ENCODE results near the gene MED12L.
A peak's percentile ranks its signal among the peaks of the same experiment; 100 is the strongest.

MED12L gene

GRCh38 chr3:151305060-151305774 is 219.8 kb downstream of the MED12L start:
- H3K4me3 ChIP-seq (replicated peaks; ENCODE audit: low read depth, low read length), result peak overlapping the region; percentile 6
- TF ChIP-seq, protein P1, sequence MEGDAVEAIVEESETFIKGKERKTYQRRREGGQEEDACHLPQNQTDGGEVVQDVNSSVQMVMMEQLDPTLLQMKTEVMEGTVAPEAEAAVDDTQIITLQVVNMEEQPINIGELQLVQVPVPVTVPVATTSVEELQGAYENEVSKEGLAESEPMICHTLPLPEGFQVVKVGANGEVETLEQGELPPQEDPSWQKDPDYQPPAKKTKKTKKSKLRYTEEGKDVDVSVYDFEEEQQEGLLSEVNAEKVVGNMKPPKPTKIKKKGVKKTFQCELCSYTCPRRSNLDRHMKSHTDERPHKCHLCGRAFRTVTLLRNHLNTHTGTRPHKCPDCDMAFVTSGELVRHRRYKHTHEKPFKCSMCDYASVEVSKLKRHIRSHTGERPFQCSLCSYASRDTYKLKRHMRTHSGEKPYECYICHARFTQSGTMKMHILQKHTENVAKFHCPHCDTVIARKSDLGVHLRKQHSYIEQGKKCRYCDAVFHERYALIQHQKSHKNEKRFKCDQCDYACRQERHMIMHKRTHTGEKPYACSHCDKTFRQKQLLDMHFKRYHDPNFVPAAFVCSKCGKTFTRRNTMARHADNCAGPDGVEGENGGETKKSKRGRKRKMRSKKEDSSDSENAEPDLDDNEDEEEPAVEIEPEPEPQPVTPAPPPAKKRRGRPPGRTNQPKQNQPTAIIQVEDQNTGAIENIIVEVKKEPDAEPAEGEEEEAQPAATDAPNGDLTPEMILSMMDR (IDR thresholded peaks at IDR 0.05; ENCODE audit: low read length, missing control alignments), result peak; percentile 40
- peak; percentile 98 for DNase-seq (ENCODE audit: low read depth)

- TF ChIP-seq, protein P1 (IDR thresholded peaks at IDR 0.05; ENCODE audit: low read length, missing control alignments), result no peak
- no peak for DNase-seq (ENCODE audit: low read depth)
- H3K4me3 ChIP-seq (replicated peaks; ENCODE audit: low read depth, low read length), result no peak overlapping the region
Observed at GRCh38 chr3:151305775-151306151, 220.3 kb downstream of the MED12L start.

DNA sequence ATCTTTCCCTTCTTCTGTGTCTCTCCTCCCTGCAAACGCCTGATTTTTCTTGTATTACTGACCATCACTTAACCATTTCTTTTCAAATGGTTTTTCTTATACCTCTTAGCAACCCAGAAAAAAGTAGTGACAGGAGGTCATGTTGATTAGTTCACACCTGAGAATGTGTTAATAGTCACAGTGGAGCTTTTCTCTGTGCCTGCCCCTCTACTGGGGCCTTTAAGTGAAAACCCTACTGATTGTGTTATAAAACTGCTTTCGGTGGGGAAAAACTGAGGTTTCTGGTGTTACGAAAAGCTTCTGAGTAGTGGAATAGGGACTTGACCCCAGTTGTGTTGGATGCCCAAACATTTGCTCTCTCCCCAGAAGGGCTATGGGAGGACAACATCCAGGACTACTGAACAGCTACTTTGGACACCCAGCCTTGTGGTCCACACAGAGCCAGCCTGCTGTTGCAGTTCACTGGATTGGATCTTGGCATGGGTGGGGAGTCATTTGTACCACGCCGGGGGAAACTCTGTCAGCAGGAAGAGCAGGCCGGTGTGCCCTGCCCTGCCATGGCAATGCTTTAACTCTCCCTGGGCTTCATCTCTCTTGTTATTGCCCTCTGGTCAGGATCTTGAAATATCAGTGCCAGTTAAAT is 220.8 kb downstream of the MED12L start:
- no peak for DNase-seq (ENCODE audit: low read depth)
- TF ChIP-seq, protein P1 (IDR thresholded peaks at IDR 0.05; ENCODE audit: low read length, missing control alignments), result no peak
- H3K4me3 ChIP-seq (replicated peaks; ENCODE audit: low read depth, low read length), result no peak overlapping the region

DNA sequence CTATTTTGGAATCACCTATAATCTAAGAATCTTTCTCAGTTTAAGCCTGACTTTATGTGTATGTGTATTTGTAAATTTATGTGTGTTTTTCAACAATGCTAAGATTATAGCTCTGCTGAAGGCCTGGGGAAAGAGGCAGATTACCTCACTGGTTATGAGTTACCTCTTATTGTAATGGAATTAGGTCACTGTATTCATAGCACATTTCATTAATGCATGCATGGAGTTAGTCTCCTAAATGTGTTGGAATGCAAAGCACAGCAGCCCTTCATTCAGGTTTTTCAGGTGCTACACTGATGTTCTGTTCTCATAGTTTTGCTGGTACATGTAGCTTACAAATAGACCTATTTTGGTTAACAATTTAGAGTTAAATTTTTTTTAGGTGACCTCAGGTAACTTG is 221.7 kb downstream of the MED12L start:
- TF ChIP-seq, protein P1 (IDR thresholded peaks at IDR 0.05; ENCODE audit: low read length, missing control alignments), result no peak
- H3K4me3 ChIP-seq (replicated peaks; ENCODE audit: low read depth, low read length), result no peak overlapping the region

GRCh38 chr3:151307583-151308488 is 222.4 kb downstream of the MED12L start:
- H3K4me3 ChIP-seq (replicated peaks; ENCODE audit: low read depth, low read length), result no peak overlapping the region
- TF ChIP-seq, protein P1 (IDR thresholded peaks at IDR 0.05; ENCODE audit: low read length, missing control alignments), result no peak
- no peak for DNase-seq (ENCODE audit: low read depth)

More for the DNA sequence above, 221.7 kb downstream of the MED12L start:
- DNase-seq (ENCODE audit: low read depth), result no peak

- no peak overlapping the region for H3K4me3 ChIP-seq (replicated peaks; ENCODE audit: low read depth, low read length)
- TF ChIP-seq, protein P1 (IDR thresholded peaks at IDR 0.05; ENCODE audit: low read length, missing control alignments), result no peak
- DNase-seq (ENCODE audit: low read depth), result no peak
Observed at GRCh38 chr3:151309566-151309965, 224.1 kb downstream of the MED12L start.

Data from fibroblast of pulmonary artery (primary cell).